ENCODE results near the gene GRIK1.

The GRIK1 gene

GRCh38 chr21:29826386-29826785 lies 113.4 kb downstream of the GRIK1 start:
- no peak for DNase-seq

- no peak for DNase-seq
Observed at GRCh38 chr21:29825936-29826335, 113.9 kb downstream of the GRIK1 start.

- no peak for DNase-seq
Observed at GRCh38 chr21:29825345-29825744, 114.5 kb downstream of the GRIK1 start.

DNA sequence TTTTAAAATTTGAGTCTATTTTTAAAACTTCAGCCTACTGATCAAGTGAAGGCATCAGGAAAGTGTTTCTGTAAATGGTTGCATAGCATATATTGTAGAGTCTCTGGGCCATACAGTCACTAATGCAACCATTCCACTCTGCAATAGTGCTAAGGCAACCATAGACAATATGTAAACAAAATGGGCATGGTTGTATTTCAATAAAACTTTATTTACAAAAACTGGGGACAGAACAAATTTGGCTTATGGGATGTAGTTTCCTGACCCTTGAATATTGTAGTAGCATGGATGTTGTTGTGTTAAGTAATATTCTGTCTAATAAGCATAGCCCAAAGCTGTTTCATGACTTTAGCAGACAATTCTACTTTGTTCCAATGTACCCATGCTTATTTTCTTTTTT lies 117.7 kb downstream of the GRIK1 start:
- no peak for DNase-seq

GRCh38 chr21:29821230-29821629 lies 118.6 kb downstream of the GRIK1 start:
- DNase-seq, result no peak

DNA sequence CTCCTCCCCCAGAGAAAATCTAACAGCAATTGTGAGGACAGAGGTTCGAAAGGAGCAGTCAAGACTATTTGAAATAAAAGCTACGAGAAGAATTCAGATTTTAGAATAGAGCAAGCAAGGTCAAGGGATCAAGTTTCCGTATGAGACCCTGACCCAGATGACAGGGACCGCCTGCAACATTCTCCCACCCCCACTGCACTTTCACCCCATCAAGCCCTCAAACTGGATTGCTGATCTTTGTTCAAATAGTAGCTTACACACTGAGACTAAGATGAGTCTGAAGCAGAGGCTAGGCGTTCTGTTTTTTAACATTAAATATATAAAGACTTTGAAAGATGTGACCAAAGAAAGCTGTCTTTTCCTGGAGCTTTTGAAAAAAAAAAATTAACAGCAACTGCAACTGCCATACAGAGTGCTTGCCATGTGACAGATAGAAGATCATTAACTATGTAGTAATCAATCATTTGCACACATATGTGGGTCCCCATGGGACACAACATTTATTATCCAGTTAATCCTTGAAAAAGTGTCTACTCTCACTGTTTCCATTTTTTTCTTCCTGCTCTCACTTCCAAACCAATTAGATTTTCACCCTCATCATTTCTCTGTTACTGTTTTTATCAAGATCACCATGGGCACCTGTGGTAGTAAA lies 120.0 kb downstream of the GRIK1 start:
- no peak for DNase-seq

DNA sequence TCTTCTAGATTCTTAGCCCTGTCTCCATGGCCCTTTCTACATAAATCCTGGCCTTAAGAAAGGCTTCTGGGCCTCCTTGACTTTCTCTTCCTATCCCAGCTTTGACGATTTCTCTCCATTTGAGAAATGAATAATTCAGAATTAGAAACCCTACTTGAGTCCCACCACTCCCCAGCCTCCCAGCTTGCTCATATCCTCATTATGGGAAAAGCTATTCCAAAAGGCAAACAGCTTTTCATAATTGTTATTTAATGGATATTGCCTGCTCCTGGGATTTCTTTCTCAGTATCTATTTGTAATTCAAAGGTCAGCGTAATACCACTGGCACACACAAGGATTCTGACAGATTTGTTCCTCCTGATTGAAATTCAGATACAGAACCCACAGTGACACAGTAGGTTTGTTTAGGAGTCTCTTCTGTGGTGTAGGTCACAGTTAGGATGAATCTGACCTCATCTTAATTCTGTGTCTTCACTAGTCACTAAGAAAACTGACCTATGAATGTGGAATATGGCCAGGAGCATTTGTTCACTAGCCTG lies 121.3 kb downstream of the GRIK1 start:
- DNase-seq, result no peak

GRCh38 chr21:29817450-29817849 lies 122.3 kb downstream of the GRIK1 start:
- no peak for DNase-seq

DNA sequence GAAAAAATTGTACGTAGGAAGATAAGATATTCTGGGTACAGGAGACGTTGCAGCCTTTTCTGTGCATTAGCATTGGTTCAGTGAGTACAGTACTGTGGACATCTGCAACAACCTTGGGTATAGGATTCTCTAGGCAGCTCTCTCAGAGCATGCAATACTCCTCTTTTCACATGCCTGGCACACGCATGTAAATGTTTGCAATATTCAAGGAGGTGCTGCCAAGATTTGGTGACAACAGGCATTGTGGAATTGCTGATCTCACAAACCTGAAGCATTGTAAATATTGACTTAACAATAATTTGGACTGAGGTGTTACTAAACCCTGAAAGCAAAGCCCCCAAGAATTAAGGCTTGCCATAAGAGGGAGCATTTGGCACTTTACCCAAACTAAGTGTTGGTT lies 126.8 kb downstream of the GRIK1 start:
- DNase-seq, result no peak

GRCh38 chr21:29810871-29811270 lies 128.9 kb downstream of the GRIK1 start:
- no peak for DNase-seq

DNA sequence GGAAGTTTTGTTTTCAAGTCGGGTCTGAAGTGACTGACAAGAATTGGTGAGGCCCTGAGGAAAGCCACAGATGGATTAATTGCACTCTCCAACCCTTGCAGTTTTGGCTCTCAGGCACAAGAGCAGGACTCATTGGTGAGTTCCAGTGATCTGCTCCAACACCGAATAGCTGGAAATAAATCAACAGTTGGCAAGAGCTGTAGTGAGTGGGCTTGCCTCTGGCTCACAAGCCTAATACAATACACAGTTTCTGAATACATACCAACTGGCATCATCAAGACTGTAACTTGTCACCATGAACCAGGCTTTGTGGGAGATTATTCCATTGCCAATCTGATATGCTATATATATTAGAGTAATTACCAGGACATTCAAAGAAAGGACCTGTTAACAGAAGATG lies 131.6 kb downstream of the GRIK1 start:
- no peak for DNase-seq

- DNase-seq, result no peak
Observed at GRCh38 chr21:29805105-29805504, 134.7 kb downstream of the GRIK1 start.

GRCh38 chr21:29803191-29803590 lies 136.6 kb downstream of the GRIK1 start:
- no peak for DNase-seq

GRCh38 chr21:29801122-29801521 lies 138.7 kb downstream of the GRIK1 start:
- no peak for DNase-seq

GRCh38 chr21:29800056-29800455 lies 139.7 kb downstream of the GRIK1 start:
- DNase-seq, result no peak

- no peak for DNase-seq
Observed at GRCh38 chr21:29798840-29799239, 141.0 kb downstream of the GRIK1 start.

- no peak for DNase-seq
Observed at GRCh38 chr21:29797155-29797554, 142.6 kb downstream of the GRIK1 start.

GRCh38 chr21:29793712-29794111 lies 146.1 kb downstream of the GRIK1 start:
- no peak for DNase-seq

GRCh38 chr21:29789393-29789792 lies 150.4 kb downstream of the GRIK1 start:
- no peak for DNase-seq

- DNase-seq, result no peak
Observed at GRCh38 chr21:29788752-29789151, 151.0 kb downstream of the GRIK1 start.

DNA sequence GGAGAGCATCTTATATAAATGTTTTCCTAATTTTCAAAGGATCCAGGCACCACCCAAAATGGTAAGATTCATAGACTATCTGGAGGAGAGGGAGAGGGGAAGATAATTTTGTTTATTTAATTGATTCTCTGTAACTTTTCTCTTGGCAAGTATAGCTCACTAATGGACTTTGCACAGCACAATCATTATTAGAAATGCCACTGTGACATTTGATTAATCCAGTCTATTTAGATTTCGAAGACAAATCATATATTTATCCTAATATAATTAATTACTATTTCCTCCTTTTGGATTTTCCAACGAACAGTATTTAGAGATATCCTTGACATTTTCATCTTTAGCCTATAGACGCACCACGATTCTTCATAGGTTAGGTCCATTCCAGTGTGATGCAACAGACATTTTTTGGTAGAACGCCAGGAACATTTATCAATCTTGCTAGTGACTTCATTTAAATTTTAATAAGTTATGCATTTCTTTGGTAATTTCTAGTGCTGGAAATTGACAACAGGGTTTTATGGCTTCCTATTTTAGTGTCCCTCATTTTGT lies 152.4 kb downstream of the GRIK1 start:
- DNase-seq, result no peak

DNA sequence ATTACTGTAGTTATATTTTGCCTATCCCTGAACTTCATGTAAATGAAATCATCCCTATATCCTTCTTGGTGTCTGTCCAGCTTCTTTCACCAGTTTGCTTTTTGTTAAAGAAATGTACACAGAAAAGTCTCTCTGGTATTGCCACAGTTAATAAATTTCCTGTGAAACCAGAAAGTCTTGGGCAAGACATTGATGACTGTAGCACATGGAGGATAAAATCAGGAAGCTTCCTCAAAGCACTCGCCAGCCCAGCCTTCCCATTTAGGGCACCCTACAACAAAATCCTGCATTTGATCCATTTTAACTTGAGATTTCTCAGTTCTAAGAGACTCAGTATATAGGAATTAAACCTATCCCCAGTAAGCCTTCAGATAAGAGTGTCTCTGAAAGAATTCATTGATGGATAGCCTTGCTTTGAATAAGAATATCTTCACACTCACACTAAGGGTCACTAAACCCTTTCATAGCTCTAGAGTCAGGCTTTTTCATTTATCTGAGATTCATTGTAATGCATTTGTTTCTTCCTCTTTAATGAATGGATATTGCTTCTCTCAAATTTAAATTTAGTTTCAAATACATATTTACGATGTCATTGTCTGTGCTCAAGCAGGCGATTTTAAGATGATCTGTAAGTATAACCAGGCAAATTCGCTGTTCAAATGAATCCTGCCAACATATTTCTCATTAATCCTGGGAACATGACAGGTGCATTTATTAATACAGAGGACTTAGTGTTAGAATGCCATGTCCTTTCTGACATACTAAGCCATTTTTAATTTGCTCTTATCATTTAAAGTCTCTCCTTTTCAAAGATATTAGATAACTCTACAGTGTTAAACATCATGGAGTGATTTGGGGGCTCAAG lies 153.1 kb downstream of the GRIK1 start:
- no peak for DNase-seq

- DNase-seq, result no peak
Observed at GRCh38 chr21:29777160-29777559, 162.6 kb downstream of the GRIK1 start.

- DNase-seq, result no peak
Observed at GRCh38 chr21:29775462-29775861, 164.3 kb downstream of the GRIK1 start.
